A673 (cell line): ENCODE measurements around the gene RCHY1. TPM values are rescaled to one million over a fixed set of nuclear protein-coding genes. Genes with fewer than 3 reads are reported as not detected.

Experiments used
- BruUV-seq: library from RNA; stranded (reverse); fragments of 400-500 nt; replicated peaks from 2 replicates; lab custom pipeline; 2021; lab: Mats Ljungman, UMichigan
- CTCF ChIA-PET: fragments of 300-600 bp; sonication (Branson Sonifier 250); formaldehyde crosslinking; loops from one replicate; lab custom pipeline; 2022; ENCODE audit warnings: antibody characterized with exemption; lab: Charles Lee
- POLR2A ChIA-PET: fragments of 300-600 bp; sonication (Branson Sonifier 250); formaldehyde crosslinking; loops from one replicate; lab custom pipeline; 2022; ENCODE audit warnings: antibody characterized with exemption; ENCODE audit not compliant: low non-redundant PET; lab: Charles Lee
- DNase-seq: peaks from one replicate; pipeline ENCODE4 v3.0.0-alpha.2; 2015; ENCODE audit warnings: low spot score
- H3K27ac ChIP-seq: fragments of 200-600 bp; sonication (generic); 2 replicates; pipeline ENCODE4 v1.5.1; 2016; ENCODE audit warnings: mixed run types, low read depth, mild to moderate bottlenecking, mixed read lengths, antibody characterized with exemption, low read length; ENCODE audit not compliant: poor library complexity, severe bottlenecking
- H3K27me3 ChIP-seq: fragments of 200-600 bp; sonication (generic); replicated peaks from 2 replicates; pipeline ENCODE4 v1.6.1; 2017; ENCODE audit warnings: mixed run types, low read depth, mild to moderate bottlenecking, mixed read lengths, antibody characterized with exemption, low read length; ENCODE audit not compliant: insufficient read depth, poor library complexity
- H3K36me3 ChIP-seq: fragments of 200-600 bp; sonication (generic); 2 replicates; pipeline ENCODE4 v1.6.1; 2016; ENCODE audit warnings: mixed run types, mild to moderate bottlenecking, mixed read lengths, antibody characterized with exemption, low read length; ENCODE audit not compliant: insufficient read depth, poor library complexity, severe bottlenecking
- H3K4me1 ChIP-seq: fragments of 200-600 bp; sonication (generic); 2 replicates; pipeline ENCODE4 v1.6.1; 2017; ENCODE audit warnings: mixed run types, mild to moderate bottlenecking, mixed read lengths, antibody characterized with exemption, low read length; ENCODE audit not compliant: insufficient read depth, poor library complexity, severe bottlenecking
- H3K4me3 ChIP-seq: fragments of 200-600 bp; sonication (generic); 2 replicates; pipeline ENCODE4 v1.5.1; 2016; ENCODE audit warnings: low read depth, mixed run types, mild to moderate bottlenecking, mixed read lengths, low read length; ENCODE audit not compliant: poor library complexity, severe bottlenecking
- H3K9me3 ChIP-seq: fragments of 200-600 bp; sonication (generic); 2 replicates; pipeline ENCODE4 v1.6.1; 2016; ENCODE audit warnings: mixed run types, low read depth, mild to moderate bottlenecking, mixed read lengths, antibody characterized with exemption, low read length; ENCODE audit not compliant: poor library complexity, severe bottlenecking
- CTCF ChIP-seq: fragments of 300-800, 200-600 bp; sonication (generic); conservative IDR thresholded peaks from 2 replicates; pipeline ENCODE4 v1.5.1; 2017; ENCODE audit warnings: low read depth, mild to moderate bottlenecking, antibody characterized with exemption, low read length, moderate library complexity, mixed read lengths
- EZH2 ChIP-seq: fragments of 200-600 bp; sonication (generic); IDR thresholded peaks from 2 replicates; pipeline ENCODE4 v1.6.1; 2017; ENCODE audit warnings: borderline replicate concordance, low read depth, mild to moderate bottlenecking, mixed read lengths, antibody characterized with exemption, low read length; ENCODE audit not compliant: poor library complexity, severe bottlenecking
- intact Hi-C: fragments of 100-400 bp; cut with micrococcal nuclease; formaldehyde crosslinking; loops from one replicate; pipeline ENCODE4 v1.10.0; 2022; ENCODE audit not compliant: unreplicated experiment
- total RNA-seq: library from RNA; stranded (reverse); gene quantifications from 2 replicates; pipeline ENCODE4 v1.2.3, GENCODE V29; 2021

Gene RCHY1
- total RNA-seq, 1 experiment from 2014 or later: 36.0 TPM

GRCh38 chr4:75555294-75556164 lies 41.3 kb upstream of the RCHY1 start, which contains the start of gene ODAPH:
ODAPH (plus strand) TSS chr4:75556066; CDS start chr4:75556083, 17 bp downstream.
- POLR2A ChIA-PET: no interaction called here
- intact Hi-C loops: no loop called here
- BruUV-seq: no TSS peak

DNA sequence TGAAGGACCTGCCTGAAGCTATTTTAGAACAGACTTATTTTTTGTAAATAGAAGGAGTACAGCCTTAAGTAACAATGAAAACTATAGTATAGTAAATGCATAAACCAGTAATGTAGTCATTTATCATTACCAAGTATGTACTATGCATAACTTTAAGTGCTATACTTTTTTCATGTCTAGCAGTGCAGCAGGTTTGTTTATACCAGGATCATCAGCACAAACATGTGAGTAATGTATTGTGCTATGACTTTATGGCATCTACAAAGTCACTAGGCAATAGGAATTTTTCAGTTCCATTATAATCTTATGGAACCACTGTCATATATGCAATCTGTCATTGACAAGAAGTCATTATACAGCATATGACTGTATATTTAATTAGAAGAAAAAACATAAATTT lies 38.2 kb upstream of the RCHY1 start:
- no peaks in the 10 kb centered on the region for H3K36me3 ChIP-seq
- BruUV-seq: no TSS peak
- POLR2A ChIA-PET: no interaction called here
- H3K4me3 ChIP-seq: no peak overlapping the region
- no peaks in the 10 kb centered on the region for H3K27me3 ChIP-seq
- H3K27ac ChIP-seq: no peak overlapping the region
- H3K9me3 ChIP-seq: no peaks in the 10 kb centered on the region
- CTCF ChIA-PET: no interaction called here
- TF ChIP-seq CTCF (no peak), EZH2 (no peak)
- intact Hi-C loops: no loop called here
- no peaks in the 10 kb centered on the region for H3K4me1 ChIP-seq
- DNase-seq: no peak

More at GRCh38 chr4:75555294-75556164, 41.3 kb upstream of the RCHY1 start, which contains the start of gene ODAPH:
- TF ChIP-seq CTCF: no peak
- no peak for TF ChIP-seq EZH2
- Histone ChIP-seq H3K27ac (no peak within 1 kb of the TSS), H3K4me1 (no peaks in the 10 kb centered on the region), H3K4me3 (no peak within 1 kb of the TSS), H3K9me3 (no peaks in the 10 kb centered on the region), H3K27me3 (no peaks in the 10 kb centered on the region), H3K36me3 (no peaks in the 10 kb centered on the region)
- no peak for DNase-seq
- CTCF ChIA-PET: no interaction called here

DNA sequence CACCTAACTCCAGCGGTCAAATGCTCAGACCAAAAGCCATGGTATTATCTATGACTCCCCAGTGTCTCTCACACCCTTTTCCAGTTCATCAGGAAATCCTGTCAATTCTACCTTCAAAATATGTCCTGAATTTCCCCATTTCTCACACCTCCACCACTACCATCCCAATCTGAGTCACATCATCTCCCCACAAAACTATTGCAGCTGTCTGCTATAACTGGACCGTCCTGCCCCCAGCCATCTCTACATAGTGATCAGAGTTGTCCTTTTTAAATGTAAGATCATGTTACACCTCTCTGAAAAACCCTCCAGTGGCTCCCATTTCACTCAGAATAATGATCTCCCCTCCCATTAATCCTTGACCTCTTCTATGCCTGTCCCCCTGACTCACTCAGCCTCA lies 34.8 kb upstream of the RCHY1 start:
- Histone ChIP-seq H3K4me1 (no peaks in the 10 kb centered on the region), H3K9me3 (no peaks in the 10 kb centered on the region), H3K4me3 (no peak overlapping the region), H3K27me3 (no peaks in the 10 kb centered on the region), H3K36me3 (no peaks in the 10 kb centered on the region), H3K27ac (no peak overlapping the region)
- no peak for DNase-seq
- no TSS peak for BruUV-seq
- CTCF ChIA-PET: no interaction called here
- POLR2A ChIA-PET: no interaction called here
- intact Hi-C loops: no loop called here
- TF ChIP-seq EZH2: no peak
- TF ChIP-seq CTCF: no peak
